Stimulated activated CD4-positive, alpha-beta T cell treated with anti-CD3 and anti-CD28 coated beads, Interleukin-1b, Interleukin-23, amount 100 ng/mL, for 24 hours (primary cell): ENCODE data around the gene PYGL.
"Not testable (repeated sequence)": the region's sequence is repeated elsewhere in the genome, so short reads cannot be mapped to it uniquely, and the experiment has no call there.

ENCODE experiments used
- DNase-seq, 4 experiments: peaks; one replicate each; pipeline ENCODE4 v3.0.0-alpha.2; 2020; ENCODE audit warnings: low read depth in 4 of 4, low spot score in 1 of 4

Gene PYGL

DNA sequence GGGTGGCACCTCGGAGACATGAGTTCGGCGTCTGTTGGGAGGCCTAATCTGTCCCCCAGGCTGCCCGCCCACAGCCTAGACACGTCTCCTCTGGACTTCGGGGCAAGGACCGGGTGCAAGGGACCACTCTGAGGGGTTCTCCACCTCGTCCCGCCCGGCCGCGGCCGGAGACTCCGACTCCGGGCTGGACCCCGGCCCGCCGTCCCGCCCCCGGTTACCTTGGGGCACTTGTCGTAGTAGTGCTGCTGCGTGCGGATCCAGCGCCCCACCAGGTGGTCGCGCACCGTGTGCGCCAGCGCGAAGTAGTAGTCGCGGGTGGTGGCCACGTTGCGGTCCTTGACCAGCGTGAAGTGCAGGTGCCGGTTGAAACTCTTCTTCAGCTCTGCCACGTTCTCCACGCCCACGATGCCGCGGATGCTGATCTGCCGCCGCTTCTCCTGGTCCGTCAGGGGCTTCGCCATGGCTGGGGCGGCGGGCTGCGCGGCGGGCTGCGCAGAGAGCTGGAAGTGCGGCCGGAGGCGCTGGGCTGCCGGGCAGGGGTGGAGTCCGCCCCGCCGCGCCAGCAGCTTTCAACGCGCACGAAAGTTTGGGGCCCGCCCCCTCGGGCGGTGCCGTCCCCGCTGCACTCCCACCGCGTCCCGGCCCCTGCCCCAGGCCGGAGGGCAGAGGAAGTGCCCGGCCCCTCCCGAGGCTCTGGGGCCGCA lies at the start of gene PYGL:
Gene PYGL (minus strand): TSS at position 541 of the 704 bp plus-strand sequence. CDS start 80 bp downstream, at position 461.
- DNase-seq, result peak in 1 of 4 experiments; percentile 20

DNA sequence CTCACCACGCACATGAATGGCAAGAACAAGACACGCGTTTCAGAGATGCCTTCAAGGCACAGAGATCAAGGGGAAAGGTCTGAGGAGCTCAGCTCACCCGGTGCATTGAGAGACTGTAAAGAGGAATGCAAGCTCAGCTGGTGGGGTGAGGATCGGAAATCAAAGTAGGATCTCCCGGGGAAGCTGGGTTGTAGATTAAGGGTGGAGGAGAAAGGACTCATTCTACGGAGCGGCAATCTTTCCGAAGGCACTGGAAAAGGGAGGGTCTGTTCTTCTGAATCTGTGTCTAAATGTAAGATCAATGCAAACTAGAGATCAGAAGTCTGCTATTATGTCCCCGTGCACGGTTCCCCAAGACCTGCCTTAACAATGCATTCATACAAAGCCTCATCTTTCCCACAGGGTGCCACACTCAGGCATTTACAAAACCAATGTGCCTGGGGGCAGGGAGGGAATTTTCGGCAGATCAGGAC lies 41.6 kb upstream of the PYGL start:
- no peak for DNase-seq

DNA sequence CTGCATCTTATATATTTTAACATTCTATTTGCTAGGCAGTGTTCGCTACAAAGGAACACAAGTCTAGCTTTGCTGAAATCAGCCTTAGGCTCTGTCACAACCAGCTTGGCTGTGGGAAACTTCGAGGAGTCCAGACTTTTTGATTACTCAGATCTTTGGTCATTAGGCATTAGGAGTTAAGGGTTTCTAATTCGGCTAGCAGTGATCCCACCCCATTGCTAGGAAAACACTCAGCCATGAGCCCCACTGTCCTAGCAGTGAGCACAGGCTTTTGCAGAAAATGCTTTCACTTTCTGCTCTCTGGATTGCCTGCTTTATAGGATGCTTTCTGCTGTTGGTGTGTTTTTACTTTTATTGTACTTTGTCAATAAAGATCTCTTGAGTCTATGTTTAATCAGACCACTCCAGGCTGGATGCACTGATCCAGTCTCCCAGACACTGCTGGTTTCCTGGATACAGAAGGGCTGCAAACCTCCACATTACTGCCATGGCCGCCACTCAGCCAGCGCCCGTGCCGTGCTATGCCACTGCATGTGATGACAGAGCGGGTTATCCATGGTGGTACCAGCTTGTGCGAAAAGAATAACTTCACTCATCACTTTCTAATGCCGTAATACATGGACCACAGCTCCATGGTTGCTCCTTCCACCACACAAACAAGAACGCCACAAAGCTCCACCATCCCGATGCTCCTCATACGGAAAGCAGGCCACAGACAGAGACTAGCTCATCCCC lies 41.0 kb upstream of the PYGL start:
- no peak for DNase-seq

DNA sequence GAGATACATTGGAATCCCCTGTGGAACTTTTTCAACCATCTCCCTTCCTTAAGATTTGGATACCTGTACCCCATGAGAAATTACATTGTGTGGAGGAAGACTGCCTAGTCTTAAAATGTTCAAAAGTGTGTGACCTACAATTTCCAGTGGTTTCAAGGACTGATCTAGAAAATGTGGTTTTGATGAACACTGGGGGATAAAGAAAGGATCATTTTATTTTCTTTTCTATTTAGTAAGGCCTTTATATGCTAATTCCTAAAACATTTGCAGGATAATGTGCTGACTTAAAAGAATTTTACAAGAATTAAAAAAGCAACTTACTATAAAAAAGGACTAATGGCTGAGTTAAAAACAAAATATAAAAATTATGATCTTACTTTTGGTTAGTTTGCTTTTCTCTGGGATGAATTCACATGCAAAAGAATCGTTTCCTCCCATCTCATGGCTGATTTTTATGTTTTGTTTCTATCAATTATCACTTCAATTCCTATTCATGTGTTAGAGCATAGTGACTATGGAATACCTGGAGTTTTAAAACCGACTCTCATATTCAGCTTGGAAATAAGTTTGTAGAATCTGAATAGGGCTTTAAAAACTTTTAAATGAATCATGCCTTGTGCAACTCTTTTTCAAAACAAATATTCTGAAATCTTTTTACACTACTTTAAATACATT lies 39.9 kb upstream of the PYGL start:
- DNase-seq, result no peak

DNA sequence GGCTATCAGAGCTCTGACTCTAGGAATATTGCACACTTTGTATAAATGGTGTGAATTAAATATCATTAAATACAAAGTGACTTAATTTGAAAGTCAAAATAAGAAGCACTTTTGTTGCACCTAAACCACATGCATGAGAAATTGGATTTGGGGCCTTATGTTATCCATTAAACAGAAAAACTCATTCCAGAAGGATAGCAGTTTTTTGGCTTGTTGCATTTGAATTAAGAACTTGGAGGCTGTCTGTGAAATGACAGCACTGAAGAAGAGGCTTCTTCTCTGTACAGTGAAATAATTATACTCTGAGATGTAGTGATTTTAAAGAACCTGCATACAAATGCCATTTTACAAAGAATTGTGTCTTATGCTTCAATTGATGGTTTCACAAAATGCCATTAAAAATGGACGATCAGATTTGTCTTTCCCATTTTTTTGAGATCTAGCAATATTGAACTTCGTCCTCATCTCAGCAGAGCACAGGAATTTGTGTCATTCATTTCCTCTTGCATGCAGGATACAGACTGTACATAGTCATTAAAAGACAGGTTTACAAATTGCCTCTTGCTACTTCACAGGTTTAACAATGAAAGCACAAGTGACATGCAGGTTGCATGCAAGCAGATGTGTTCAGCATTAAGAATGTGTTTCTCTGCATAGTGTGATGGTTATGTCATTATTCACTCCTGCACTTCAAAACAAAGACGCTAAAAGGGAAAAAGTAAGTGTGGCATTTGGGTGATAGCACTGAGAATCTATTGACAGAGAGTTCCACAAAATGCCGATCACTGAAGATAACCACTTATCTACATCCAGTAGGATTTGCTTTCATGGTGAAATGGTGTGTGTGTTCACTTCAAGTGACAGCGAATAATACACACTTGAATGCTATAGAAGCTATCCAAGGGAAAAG lies 35.9 kb upstream of the PYGL start:
- DNase-seq, result no peak

DNA sequence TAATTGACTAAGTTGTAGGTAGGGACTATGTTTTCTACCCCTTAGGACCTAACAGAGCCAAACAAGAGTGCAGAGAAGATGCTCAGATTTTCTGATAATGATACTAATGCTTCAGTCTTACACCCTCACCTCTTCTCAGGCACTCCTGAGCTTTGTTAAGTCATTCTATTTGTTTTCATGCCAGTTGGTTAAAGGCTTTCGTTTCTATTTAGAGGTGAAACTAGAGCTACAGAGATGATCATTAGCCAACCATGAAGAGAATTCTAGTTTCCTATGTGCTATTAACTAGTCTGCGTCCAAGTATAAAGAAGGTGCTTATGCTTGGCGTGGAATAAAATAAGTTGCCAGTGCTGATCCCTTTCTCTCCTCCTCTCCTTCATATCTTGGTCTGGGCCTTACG lies 34.6 kb upstream of the PYGL start:
- DNase-seq, result no peak

DNA sequence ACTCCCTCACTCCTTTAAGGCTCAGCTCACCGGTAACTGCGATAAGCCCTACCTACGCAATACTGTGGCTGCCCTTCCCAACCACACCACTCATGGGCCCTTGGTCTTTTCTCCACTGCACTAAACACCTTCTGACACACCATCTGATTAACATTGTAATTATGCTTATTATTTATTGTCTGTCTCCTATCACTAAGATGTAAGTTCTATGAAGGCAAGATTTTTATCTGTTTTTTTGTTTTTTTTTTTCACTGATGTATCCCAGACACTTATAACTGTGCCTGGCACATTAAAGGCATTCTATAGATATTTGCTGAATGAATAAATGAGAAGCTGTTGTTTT lies 34.2 kb upstream of the PYGL start:
- no peak for DNase-seq

DNA sequence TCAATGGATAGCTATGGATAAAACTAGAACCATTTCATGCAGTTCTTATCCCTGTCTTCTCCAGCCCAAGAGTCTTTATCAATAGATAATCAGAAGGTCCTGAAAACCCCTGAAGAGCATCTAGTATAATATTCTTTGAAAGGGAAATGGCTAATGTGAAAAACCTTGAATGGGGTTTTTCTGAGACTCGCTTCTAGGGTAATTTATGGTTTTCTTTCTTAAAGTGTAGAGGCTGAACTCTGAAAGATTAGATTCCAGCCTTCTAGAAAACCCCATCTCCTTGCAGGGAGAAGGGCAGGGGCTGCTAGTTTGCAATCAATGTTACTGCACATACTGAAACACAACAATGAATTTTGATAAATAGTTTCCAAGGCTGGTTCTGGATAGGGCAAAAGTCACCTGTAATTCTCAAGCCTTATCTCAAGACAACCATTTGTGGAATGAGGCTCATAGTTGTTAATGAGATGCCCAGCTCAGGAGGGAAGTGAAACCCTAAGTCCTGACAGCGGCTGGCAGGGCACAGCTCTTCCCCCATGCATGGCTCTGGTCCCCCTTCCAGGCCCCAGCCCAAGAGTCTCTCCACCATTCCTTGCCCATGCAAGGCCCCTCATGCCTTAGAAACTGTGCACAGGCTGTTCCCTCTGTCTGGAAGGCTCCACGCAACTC lies 33.7 kb upstream of the PYGL start:
- DNase-seq, result no peak

DNA sequence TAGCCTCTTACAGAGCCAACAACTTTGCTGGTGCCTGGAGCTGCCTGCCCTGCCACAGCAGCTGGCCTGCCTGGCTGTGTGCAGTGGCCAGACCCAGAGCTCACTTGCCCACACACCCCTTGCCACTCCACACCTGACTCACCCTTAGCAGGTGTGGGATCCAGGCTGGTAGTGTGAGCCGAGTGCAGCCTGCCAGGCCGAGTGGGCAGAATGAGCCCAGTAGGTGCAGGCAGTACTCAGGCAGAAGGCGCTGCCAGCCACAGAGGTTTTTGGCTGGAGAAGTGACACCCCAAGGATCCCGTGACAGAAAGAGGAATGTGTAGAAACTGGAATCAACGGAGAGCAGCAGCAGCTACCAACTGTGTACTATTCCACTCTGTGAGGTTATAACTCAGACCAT lies 29.8 kb upstream of the PYGL start:
- no peak for DNase-seq

DNA sequence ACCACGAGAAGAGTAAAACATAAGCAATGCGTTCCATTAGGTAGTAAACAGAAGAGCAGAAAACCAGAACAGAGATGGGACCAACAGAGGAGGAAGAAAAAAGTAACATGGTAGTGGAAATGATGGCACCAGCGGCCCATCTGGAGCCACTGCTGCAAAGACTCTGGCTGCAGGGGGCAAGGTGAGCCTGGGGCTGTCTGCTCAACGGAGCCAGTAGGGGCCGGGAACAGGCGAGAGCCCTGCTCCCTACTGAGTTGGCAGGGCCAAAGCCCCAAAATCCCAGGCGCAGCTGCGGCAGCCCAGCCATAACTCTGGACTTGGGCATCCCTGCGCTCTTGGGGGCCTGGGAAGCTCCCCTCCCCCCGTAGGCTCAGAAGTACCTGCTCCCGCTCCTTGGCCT lies 28.5 kb upstream of the PYGL start:
- no peak for DNase-seq

DNA sequence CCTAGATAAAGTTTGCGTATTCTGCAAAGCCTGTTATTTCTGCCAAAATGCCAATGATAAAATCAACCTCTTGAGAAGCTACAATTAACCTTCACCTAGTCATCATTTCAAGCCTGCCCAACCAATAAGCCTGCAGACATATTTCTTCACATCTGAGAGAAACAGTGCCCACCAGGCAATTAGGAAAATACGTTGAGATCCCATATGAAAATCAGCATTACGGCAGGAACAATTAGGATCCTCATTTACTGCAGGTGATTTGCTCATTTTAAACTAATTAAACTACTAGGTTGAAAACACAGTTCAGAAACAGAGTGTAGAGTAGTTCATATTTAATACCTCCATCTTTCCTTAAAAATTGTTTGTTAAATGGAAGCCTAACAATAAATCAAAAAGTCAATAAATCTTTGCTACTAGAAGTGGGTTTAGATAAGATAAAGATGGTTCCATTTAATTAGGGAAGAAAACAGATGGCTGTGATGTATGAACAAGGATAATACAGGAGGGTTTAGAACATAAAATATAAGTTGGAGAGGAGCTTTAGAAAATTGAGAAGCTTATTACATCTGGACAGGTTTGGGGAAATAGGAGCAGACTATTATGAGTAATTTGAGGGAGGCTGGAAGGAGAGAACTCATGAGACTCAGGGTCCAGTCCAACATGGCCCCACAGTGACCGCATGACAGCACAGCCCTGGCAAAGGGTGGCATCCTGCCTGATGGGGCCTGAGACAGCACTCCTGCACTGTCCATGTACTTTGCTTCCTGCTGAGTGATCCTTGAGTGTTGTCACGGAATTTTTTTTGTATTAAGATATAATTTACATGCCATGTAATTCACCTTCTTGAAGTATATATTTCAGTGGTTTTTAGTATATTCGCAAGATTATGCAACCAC lies 26.9 kb upstream of the PYGL start:
- DNase-seq, result no peak

DNA sequence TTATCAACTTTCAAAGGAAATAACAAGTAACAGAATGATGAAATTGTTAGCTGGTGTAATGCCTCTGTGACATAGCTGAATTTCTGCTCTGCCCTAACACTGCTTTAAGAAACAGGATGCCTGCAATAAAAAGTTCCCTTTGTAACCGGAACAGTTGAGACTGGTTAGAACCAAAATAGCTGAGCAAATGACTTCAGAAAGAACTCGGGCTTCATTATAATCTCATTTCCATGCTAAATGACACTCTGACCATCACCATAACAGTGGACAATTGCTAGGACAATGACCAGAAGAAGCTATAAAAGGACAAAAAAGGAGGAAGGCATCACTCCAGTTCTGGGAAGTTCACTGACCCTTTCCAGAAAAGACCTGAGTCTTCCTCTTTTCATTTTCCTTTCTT lies 23.5 kb upstream of the PYGL start:
- DNase-seq, result no peak

DNA sequence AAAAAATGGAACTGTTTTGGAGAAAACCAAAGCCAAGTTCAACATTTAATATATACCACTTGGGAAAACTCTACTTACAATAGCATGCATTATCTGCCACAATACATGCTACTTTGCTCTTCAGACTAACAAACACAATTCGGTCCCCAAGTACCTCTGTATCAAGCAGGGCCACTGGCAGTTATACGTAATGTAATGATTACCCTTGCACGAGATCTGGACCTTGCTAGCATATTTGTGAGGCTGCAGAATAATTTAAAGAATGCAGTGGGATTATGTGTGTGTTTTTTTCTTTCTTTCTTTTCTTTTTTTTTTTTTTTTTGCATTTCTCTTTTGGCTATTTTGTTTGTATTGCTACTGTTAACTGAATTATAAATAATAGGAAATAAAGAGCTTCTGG lies 22.8 kb upstream of the PYGL start:
- DNase-seq, result no peak

DNA sequence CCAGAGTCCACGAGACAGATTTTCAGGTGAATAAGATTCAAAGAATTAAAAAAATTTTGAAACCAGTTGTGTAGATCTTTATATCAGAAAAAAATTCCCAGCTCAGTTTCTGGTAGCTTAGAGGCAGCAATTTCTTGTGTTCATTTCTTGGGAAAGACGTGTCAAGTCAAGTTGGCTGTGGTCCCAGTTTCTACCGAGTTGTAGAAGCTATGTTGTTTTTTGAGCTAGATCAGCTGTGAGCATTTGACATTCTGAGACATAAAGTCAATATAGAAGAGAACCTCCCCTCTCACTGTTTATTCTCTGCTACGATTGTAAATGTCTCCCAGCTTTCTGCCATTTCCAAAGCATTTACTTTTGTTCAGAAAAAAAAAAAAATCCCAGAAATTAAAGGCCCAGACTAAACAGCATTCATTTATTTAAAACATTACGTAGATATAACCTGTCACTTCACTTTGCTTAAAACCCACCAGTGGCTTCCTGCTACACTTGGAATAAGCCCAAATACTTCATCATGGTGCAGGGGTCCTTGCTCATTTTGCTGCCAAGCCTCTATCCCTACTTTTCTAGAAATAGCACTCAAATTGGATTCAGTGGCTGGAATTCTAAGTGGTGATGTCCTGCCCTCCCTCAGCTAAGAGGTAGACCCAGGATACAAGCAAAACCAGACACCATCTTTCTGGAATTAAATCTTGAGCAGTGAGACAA lies 20.6 kb upstream of the PYGL start:
- no peak for DNase-seq

DNA sequence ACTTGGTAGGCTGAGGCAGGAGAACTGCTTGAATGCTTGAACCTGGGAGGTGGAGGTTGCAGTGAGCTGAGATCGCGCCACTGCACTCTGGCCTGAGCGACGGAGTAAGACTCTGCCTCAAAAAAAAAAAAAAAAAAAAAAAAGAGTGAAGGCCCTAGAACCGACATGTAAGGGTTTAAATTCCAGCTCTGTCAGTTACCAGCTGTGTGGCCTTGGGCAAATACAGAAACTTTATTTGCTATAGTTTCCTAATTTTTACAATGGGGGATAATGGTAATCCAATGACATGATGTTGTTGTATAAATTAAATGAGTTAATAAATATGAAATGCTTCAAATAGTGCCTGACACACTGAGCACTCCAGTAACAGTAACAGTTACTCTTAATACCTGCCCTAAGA lies 19.6 kb upstream of the PYGL start:
- DNase-seq, result no peak

DNA sequence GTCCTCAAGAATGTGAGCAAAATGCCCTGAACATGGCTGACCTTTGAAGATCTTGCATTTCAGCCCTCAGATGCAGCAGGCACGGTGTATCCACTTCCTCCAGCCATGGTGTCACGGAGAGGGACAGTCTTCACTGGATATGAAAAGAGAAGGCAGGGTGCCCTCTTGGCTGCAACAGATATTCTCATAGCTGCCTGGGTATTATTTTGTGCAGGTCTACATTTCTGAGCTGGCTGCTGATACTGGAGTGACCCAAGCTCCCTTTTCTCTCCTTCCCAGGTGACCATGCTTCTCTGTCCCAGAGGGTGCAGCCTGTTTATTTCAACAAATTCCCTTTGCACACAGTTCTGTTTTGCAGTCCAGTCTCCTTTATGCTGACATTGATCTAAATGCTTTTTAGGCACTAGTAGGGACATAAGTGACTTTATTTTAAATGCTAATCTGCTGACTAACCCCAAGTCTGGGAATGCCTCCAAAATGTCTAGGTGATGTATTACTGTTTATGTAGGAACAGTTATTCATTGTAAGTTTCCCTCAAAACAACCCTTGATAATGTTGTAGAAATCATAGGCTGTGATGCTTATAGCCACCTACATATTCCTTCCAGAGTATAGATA lies 17.4 kb upstream of the PYGL start:
- DNase-seq, result no peak

DNA sequence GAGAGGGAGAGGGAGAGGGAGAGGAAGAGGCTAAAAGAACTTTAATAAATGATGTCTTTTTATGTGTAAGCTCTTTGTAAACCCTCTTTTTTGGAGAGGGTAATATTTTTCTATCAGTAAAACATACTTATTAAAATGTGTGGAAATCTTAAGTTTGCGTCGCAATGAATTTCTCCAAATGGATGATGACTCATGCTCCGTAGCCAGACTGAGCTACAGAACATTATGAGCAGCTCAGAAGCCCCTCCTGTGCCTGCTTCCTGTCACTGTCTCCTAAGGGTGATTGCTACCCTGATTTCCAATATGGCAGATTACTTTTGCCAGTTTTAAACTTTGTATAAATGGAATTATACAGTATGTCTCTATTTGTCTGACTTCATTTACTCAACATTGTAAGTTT lies 13.0 kb upstream of the PYGL start:
- no peak for DNase-seq

DNA sequence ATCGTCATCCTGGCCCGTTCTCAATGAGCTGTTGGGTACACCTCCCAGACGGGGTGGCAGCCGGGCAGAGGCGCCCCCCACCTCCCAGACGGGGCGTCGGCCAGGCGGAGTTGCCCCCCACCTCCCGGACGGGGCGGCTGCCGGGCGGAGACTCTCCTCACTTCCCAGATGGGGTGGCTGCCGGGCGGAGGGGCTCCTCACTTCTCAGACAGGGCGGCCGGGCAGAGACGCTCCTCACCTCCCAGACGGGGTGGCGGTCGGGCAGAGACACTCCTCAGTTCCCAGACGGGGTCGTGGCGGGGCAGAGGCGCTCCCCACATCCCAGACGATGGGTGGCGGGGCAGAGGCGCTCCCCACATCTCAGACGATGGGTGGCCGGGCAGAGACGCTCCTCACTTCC lies 12.1 kb upstream of the PYGL start:
- not testable (repeated sequence) for DNase-seq
